IPS-NIHi7 (cell line): ENCODE data around the gene PDZRN3.
"Not testable (repeated sequence)": the region's sequence is repeated elsewhere in the genome, so short reads cannot be mapped to it uniquely, and the experiment has no call there.

Source experiments
- DNase-seq: peaks from one replicate; pipeline ENCODE4 v3.0.0; 2012; ENCODE audit warnings: mixed read lengths; ENCODE audit errors: extremely low spot score

Gene PDZRN3

DNA sequence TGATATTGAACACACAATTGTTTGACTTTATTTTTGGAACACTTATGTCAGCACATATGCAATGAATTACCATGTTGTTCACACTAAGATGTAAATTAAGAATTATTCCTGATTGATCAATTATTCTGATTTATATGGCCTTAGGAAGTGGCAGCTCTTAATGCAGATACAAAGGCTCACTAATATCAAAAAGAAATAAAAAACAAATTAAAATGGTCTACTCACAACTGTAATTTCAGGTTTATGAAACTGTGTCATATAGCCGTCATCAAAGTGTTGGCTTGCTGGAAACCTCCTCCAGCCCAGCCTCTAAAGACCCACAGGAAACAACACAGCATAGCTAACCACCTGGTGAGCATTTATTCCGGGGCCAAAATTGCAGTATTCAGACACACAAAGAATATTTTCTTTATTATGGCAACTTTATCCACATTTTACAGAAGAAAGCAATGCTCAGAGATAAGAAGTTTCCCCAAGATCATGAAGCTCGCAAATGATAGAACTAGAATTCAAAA, 33.4 kb downstream of the PDZRN3 start:
- DNase-seq, result no peak

DNA sequence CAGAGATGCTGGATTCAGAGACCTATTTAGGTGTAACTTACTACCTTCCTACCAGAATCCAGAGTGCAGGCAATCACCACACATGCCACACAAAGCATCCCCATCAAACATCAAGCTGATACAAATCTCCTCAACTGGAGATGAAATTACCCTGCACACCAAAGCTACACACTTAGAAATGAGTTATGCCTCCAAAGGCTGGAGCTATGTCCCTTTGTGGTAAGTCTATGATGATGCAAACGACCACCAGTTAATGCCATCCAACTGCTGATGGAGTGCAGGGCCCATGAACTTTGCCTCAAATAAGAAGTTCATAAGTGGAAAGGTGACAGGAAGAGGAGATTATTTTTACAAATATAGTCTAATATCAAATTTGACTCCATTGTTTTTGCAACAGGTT, 38.1 kb downstream of the PDZRN3 start:
- no peak for DNase-seq

DNA sequence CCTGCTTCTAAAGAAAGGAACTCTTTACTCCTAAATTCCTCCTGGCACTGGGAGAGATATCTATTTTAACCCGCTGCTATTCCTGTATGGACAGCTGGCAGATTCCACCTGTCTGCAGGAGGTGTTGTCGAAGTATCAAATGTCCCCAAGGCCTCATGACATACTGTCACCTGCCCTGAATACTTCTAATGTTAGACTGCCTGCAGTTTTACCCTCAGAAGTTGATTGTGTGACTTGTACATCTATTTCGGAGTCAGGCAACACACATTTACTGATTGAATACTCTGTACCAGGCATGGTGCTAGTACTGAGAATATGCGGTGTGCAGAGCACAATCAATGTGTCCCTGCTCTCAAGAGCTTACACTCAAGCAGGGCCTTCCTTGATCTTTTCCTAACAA, 38.6 kb downstream of the PDZRN3 start:
- no peak for DNase-seq

DNA sequence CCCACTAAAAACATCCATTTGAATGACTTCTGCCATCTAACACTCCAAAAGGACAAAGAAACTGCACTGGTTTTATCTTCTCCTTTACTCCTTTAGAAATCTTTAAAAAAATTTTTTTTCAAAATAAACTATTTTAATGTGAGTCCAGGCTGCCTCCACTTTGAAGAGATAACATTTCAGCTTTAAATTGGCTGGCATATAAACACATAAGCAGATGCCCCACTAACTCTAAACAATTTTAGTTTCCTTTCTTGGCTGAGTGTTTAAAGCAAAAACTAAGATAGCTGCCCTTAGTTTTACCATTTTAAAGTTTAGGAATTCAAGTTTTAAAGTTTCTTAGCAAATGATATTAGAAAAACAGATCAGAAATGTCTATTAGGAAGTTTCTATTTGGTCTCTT, 39.9 kb downstream of the PDZRN3 start:
- no peak for DNase-seq

GRCh38 chr3:73582535-73582934, 42.2 kb downstream of the PDZRN3 start:
- DNase-seq, result no peak

DNA sequence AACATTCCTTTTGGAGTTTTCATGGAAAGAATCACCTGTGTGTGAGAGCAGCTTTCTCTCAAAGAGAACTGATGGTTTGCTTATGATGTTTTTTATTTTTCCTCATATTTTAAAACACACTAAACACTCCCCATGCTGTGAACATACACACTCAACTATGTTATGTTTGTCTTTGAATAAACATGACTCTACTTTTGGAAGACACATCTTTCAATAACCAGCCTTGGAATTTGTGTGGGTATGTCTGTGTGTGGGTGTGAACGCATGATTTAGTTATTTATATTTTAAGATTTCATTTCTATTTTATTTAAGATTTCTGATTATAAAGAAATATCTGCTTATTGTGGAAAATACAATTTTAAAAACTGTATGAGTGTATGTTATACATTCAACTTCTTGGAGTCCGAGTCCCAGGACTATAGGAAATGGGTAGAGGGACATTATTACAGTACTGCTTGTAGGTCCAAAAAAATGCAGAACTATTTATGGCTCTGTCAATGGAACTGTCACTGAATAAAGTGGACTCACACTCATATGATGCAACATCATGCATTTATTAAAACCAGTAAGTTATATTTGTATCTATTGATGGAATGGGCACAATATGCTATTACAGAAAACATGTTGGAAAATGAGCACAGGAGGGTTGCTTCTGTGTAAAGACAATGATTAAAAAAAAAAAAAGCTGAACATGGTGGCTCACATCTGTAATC, 43.5 kb downstream of the PDZRN3 start:
- no peak for DNase-seq

DNA sequence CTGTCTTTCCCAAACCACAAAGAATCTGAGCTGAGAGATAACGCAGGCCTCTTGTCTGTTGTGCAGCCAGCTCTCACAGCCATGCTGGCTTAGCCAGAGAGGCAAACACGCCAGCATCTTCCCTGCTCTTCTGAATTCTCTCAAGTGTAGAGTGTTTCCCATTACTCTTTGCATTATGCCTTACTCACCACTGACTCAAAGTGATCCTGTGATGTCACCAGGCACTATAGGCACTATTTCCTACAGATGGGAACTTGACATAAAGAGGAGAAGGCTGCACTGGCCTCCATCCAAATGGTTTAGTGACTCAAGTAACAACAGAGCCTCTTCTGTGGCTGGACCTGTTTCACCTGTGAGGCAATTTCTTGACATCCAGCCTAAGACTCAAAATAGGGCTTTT, 44.4 kb downstream of the PDZRN3 start:
- DNase-seq, result no peak

- DNase-seq, result no peak
Measured at GRCh38 chr3:73577704-73578103, 47.0 kb downstream of the PDZRN3 start.

DNA sequence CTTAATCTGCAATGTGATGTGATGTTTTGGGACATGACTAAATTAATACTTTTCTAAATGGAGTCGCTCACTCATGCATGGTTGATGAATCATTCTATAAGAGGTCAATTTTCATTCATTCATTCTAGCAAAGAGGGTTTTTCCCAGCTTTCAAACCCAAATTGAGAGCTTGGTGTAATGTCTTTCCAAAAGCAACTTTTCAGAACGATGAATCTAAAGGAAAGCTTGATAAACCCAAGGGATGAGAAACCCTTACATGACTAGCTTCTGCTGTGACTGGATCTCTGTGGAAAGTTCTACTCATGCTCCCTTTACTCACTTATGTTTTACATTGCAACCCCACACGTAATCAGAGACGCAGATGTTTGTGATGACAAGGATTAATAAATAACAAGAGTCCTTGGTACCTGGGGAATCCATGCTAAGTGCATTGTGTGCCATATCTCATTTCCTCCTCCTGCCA, 47.7 kb downstream of the PDZRN3 start:
- DNase-seq, result no peak

DNA sequence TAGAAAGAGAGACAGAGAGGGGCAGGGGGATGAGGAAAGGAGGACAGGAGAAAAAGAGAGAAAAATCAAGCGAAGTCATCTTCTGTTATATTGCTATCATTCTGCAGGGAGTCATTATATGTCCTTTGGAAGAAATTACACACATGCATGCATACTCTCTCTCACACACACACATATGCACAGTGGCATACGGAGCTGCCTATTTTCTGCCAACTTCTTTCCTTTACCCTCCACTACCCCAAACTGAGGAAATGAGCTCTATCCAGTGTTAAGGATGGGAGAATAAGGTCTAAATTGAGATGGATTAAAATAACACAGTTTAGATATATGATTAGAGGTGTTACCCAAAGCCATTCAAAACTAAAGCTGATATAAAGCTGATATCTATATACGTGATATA, 48.8 kb downstream of the PDZRN3 start:
- DNase-seq, result no peak

GRCh38 chr3:73575519-73575918, 49.2 kb downstream of the PDZRN3 start:
- no peak for DNase-seq

GRCh38 chr3:73573204-73573603, 51.5 kb downstream of the PDZRN3 start:
- DNase-seq, result no peak

- no peak for DNase-seq
Measured at GRCh38 chr3:73572368-73572767, 52.4 kb downstream of the PDZRN3 start.

DNA sequence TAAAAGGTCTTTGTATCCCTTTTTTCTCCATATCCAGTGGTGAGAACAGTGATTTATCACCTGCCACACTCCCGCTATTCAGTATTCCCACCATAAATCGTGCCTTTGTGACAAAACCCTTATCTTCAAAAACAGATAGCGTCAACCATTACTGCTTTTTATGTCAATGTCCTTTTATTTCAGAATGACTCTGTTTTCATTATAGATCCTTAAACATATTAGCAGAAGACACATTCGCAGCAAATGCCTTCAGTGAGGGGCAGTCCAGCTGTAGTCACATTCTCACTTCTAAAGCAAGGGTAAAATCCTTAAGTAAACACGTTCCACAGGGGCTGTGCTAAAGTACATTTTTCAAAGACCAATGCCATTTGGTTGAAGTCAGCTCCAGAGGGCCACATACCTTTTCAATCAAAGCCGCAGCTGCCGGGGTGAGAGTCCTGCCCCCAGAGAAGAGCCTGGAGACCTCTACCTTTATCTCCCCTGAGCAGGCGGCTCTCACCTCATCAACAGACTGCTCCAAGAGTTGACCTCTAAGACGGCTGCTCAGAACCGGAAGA, 53.4 kb downstream of the PDZRN3 start:
- no peak for DNase-seq

DNA sequence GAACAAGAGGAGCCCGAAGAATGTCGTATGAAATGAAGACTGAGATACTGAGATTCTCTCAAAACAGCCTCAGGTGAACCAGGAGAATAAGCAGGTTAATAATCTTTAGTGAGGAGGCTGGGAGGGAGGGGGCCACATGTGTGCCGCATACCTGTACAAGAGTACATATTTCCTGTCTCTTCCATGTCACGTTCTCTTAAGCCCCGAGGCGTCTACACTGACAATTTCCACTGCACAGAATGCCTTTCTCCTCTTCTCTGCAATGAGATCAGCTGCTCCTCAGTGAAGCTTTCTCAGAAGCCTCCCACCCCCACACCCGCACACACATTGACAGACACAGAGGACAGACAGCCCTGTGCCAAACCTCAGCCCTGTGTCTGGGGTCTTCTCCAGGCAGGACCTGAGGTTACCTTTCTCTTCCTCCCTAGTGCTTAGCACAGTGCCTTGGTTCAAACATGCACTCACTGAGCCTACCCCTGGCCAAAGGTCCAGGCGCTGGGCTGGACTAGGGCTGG, 55.4 kb downstream of the PDZRN3 start:
- no peak for DNase-seq

GRCh38 chr3:73568371-73568862, 56.3 kb downstream of the PDZRN3 start:
- DNase-seq, result no peak

DNA sequence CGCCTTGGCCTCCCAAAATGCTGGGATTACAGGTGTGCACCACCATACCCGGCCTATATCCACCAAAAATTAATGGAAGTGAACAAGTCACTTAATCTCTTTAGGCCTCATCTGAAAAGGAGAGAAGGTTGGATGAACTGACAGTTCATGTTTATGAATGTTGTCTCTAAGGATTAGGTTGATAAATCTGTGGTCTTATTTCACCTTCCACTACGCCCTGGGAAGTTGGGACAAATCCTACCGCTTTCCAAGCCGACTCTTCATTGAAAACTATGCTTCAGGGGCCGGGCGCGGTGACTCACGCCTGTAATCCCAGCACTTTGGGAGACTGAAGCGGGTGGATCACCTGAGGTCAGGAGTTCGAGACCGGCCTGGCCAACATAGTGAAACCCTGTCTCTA, 59.4 kb downstream of the PDZRN3 start:
- DNase-seq, result not testable (repeated sequence)

DNA sequence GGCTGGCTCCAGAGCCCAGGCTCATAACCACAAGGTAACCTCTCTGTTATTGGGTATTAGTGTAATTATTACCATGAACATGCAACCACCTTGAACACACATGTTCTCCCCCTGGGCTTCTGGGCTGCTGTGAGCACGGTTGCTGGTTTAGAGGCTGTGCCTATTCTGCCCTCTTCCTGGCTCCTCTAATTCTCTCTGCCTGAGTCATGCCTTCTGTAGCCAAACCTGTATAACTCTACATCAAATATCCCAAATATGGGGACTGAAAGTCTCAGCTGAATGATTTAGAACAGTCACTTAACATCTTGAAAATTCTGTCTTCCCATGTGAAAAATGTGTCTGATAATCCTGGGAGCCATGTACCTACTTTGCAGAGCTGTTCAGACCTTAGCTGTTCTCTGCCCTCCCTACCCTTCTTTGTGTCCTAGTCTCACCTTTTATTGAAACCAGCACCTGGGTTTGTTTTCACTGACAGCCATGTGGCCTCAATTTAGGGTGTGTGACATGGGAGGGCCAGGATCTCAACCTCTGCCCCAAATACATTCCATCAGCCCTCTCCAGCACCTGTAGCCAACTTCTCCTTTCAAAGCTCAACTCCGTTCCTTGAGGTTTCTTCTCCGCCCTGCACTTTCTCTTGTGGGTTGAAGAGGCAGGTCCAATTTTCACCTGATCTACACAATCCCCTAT, 60.7 kb downstream of the PDZRN3 start:
- DNase-seq, result no peak

- DNase-seq, result no peak
Measured at GRCh38 chr3:73561494-73561893, 63.2 kb downstream of the PDZRN3 start.

- no peak for DNase-seq
Measured at GRCh38 chr3:73559749-73560148, 65.0 kb downstream of the PDZRN3 start.

DNA sequence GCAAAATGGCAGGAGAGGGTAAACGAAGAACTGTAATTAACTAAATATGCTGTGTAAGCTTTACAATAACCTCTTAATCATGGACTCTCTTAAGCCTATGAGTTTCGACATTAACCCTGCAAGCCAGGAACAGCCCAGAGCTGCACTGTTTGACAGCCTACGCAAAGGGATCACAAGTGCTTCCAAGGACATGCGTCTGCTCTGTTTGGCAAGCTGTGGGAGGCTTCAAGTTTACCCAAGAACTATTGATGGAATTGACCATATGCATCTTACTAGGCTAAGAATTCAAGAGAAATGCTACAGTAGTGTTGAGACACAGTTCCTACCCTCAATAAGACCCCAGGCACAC, 66.0 kb downstream of the PDZRN3 start:
- no peak for DNase-seq

DNA sequence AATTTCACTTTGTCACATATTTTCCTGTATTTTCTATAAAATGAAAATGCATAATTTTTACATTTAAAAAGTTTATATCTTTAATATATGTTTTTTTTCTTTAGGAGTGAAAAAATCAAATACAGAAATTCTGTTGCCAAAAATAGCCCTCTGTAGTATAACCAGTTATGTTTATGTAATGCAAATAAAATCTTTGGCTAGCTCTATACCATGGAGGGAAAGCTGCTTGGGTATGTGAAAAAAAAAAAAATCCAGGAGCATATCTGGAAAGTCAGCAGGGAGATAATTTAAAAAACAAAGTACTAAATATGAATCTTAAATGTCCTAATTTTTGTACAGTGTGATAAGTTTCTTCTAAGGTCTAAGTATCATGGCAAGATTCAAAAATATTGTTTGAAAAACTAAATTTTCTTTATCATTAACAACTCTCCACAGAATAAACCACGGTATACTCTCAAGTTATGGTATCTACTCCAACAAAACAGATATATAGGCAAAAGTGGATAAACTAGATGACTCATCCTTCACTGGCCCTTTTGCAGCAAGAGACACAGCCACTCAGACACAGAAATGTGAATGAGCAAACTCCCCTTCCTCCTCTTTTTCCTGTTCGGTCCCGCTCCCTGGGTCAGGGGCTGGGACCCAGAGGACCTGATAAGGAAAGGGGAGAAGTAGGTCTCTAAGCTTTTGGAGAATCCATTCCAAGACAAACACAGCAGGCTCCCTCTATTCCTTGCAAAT, 66.6 kb downstream of the PDZRN3 start:
- no peak for DNase-seq
